NCI-H2107 treated with DMSO at 0.1 percent for 48 hours (cell line): ENCODE results near the gene C19orf47.

Source experiments
- DNase-seq: peaks from one replicate; lab custom pipeline; 2025; ENCODE audit not compliant: unreplicated experiment; lab: John Stamatoyannopoulos, UW

C19orf47 gene

DNA sequence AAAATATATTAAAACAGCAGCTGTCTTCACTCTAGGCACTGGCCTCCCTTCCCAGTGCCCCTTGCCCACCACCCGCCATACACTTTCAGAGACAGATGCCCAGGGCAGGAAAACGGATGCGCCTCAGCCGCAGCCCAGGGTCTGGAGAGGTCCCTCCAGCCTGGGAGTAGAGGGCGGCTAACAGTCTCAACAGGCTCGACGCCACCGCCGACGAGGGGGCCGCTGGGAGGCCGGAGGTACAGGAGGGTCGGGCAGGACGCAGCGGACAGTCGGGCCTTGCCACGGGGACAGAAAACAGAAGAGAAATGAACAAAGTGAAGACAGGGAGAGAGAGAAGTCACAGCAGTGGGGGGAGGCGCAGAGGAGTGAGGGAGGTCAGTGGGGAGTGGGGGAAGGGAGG, 27.1 kb downstream of the C19orf47 start:
- no peak for DNase-seq

DNA sequence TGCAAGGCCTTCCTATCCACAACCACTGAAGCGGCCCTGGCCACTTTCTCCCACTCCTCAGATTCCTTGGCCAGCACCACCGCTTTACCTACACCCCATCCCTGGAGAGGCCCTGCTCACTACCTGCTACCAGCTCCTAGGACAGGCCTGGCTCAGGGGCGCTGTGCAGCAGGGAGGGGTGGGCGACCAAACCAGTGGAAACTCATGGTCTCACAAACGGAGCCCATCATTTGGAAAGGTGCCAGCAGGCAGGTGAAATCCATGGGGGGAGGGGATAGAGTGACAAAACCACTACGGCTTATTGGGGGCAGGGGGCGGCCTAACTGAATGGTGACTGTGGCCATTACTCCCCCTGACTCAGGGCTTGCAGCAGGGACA, 27.6 kb downstream of the C19orf47 start:
- no peak for DNase-seq

DNA sequence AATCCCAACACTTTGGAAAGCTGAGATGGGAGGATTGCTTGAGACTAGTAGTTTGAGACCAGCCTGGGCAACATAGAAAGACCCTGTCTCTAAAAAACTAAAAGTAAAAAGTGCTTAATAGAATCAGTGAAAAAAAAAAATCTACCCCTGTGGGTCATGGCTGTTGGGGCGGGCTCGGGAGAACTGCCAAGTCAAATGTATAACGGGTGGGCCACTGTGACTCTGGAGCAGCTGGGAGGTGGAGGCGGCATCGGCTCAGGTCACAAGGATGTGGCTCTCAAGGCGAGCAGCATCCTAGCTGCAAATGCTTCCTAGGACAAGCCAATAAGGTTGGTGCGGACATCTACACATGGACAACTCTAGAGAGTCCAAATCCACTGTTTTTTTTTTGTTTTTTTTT, 30.9 kb downstream of the C19orf47 start:
- DNase-seq: no peak

DNA sequence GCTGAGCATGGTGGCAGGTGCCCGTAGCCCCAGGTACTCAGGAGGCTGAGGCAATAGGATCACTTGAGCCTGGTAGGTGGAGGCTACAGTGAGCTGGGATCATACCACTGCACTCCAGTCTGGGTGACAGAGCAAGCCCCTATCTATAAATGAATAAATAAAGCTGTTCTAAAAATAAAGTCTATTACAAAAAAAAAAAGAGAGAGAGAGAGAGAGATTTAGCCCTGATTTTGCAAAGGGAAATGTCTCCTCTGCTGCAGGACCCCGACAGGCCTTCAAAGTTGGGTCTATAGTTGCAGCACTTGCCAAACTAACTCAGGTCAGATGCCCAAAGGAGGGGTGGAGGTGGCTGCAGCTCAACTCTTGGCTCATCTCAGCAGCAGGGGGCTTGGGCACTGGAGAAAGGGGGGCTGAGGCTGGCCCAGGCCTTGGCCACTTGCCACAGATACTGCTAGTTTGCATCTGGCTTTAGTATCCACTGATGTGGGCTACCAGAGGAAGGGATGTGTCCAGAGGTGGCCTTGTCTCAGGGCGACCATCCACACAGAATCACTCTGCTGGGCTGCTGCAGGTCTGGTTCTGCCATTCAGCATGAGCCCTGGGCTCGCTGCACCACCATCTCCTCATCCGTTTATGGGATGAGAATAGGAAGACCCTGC, 32.3 kb downstream of the C19orf47 start:
- DNase-seq: no peak

DNA sequence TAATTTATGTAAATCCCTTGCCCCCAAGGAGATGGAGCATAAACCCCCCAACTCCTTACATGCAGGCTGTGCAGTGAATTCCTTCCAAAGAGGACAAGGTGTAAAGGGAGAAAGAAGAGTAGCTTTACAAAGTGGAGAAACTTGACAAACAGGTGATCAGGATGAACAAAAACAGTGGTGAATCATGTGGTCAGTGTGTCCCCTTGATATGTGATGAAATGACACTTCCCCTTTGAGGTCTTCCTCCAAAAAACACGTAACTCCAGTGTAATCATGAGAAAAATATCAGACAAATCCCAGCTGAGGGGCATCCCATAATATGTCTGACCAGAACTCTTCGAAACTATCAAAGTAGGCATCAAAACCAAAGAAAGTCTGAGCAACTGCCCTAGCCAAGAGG, 33.5 kb downstream of the C19orf47 start:
- no peak for DNase-seq

DNA sequence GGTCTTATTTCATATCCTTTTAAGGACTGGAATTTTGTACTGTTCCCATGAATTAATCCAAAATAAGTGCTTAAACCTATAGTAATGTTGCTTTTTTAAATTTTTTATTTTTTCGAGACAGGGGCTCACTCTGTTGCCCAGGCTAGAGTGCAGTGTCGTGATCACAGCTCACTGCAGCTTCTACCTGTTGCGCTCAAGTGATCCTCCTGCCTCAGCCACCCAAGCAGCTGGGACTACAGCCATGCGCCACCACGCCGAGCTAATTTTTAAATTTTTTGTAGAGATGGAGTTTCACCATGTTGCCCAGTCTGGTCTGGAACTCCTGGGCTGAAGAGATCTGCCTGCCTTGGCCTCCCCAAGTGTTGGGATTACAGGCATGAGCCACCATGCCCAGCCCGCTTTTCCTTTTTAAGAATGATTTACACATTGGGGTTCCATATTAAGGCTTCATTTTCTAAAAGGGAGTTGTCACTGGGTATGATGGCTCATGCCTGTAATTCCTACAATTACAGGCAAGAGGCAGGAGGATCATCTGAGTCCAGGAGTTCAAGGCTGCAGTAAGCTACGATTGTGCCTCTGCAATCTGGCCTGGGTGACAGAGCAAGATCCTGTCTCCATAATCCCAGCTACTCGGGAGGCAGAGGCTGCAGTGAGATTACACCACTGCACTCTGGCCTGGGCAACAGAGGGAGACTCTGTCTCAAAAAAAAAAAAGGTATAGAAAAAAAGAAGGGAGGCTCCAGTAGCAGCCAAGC, 34.8 kb downstream of the C19orf47 start:
- DNase-seq: no peak

DNA sequence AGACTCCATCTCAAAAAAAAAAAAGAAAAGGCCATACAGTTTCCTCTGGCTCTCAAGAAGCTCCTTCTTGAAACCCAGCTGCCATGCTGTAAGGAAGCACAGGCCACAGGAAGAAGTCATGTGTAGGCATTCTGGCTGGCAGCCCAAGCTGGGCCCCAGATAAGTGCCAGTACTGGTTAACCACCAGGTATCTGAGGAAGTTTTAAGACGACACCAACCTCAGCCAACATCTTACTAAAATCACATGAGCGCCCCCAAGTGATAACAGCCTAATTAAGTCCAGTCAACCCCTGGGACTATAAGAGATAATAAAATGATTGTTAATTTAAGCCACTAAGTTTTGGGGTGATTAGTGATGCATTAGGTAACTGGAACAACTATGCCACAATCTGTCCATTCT, 35.7 kb downstream of the C19orf47 start:
- no peak for DNase-seq

DNA sequence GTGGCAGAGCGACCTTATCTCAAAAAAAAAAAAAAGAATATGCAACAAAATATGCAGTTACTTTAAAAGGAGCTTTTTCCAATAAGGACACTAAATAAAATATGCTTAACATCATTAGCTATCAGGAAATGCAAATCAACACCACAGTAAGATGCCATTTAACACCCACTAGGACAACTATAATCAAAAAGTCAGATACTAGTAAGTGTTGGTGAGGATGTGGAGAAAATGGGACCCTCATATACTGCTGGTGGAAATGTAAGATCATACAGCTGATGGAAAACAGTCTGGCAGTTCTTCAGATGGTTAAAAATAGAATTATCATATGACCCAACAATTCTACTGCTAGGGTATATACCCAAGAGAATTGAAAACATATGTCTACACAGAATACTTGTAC, 38.5 kb downstream of the C19orf47 start:
- no peak for DNase-seq

DNA sequence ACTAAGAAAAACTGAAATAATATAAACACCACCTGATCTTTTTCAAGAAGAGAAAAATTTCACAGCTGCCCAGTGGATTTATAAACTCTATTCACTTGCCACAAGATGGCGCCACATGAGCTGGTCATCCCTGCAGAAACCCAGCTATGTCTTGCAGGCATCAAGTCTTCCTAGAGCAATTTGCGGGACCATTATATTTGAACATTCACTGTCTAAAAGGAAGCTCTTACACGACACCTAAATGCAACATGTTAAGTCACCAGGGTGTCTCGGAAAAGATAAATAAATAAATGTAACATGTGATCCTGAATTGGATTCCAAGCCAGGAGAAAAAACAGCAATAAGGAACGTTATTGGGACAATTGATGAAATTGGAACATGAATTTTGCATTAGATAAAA, 42.8 kb downstream of the C19orf47 start:
- peak; percentile 37 for DNase-seq

DNA sequence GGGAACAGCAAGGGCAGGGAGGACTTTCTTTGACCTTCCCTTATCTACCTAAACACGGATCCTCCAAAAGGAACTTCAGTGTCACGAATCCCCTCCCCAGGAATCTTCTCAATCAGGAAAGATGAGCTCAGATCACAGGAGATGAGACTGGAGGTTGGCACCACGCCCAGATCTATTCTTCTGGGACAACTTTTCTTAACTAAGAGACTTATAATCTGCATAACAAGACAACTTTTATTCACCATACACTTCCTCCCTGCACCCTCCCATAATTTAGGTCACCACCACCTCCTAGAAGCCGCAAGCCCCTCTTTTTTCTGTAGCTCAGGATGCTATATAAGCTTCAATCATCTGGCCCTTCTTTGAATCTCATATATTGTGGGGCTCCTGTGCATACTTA, 43.9 kb downstream of the C19orf47 start:
- no peak for DNase-seq

DNA sequence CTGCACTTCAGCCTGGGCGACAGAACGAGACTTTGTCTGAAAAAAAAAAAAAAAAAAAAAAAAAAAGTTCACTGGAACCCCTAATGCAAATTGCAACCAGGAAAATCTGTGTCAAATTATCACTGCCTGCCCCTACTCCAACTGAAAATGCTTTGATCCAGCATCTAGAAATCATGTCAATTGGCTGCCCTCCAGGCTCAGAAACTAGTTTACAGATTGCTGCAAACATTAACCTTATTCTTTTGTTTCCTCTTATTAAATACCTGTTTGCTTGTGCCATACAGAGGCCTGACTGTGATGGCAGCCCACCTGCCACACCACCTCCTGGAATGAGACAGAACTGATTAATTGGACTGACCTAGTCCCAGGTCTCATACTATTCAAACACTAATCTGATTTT, 44.4 kb downstream of the C19orf47 start:
- DNase-seq: no peak

DNA sequence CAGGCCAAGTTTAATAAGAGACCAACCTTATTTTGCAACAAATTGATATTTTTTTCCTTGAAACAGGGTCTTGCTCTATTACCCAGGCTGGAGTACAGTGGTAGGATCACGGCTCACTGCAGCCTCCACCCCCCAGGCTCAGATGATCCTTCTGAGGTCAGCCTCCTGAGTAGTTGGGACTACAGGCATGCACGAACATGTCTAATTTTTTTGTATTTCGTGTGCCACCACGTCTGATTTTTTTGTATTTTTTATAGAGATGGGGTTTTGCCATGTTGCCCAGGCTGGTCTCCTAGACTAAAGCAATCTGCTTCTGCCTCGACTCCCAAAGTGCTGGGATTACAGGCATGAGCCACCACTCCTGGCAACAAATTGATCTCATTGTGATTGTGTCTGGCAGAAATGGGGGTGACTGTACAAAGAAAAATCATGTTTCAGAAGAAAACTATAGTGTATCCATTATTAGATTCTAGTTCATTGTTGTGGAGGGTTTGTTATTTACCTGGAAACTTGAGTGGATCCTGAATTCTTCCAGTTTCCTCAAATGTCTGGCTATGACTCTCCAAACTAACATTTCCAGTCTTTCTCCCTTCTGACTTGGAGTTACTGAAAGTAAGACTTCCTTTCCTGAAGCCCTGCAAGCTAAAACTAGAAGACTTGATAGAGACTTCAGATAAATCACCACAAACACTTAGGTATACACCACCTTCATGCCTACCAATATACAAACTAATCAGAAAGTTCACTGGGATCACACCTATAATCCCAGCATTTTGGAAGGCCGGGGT, 45.8 kb downstream of the C19orf47 start:
- DNase-seq: no peak

DNA sequence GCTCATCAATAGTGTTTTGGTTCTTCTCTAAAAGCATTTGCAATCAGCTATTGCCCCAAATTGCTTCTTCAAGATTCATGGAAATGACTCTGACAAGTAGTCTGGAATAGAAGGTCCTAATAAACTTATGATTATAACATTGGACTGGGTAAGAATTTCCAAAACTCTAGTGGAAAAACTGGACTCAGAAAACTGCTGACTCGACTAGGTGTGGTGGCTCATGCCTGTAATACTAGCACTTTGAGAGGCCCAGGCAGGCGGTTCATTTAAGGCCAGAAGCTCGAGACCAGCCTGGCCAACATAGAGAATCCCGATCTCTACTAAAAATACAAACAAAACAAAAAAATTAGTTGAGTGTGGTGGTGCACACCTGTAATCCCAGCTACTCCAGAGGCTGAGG, 47.5 kb downstream of the C19orf47 start:
- DNase-seq: no peak

DNA sequence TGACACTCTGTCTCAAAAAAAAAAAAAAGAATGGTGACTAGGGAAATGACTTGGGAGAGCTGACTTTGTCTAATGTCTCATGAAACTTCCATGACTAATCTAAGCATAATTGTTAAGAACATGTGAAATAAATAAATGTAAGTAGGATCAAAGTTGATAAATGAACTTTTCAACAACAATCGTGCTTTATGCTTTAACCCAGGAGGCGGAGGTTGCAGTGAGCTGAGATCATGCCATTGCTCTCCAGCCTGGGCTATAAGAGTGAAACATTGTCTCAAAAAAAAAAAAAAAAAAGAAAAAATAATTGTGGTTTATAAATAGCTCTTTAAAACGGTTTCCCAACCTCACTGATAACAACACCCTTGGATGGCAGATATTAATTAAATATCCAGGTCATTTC, 50.2 kb downstream of the C19orf47 start:
- no peak for DNase-seq

DNA sequence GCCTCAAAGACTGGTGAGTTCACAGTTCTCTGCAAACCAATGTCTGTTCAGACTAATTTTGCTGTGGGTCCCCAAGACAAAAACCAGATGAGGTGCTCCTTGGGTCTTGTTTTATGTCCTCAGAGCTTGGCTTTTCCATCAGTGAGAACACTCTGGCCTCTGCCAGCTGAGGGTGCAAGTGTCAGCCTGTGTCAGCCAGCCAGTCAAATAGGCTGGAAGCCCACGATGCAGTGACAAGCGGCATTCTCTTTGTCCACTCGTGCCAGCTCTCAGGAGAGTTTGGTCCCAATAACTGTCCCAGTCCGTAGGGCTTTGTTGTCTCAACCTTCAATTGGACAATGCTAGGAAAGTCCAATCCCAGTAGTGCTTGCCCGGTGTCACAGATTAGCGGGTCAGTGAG, 53.6 kb downstream of the C19orf47 start:
- no peak for DNase-seq

DNA sequence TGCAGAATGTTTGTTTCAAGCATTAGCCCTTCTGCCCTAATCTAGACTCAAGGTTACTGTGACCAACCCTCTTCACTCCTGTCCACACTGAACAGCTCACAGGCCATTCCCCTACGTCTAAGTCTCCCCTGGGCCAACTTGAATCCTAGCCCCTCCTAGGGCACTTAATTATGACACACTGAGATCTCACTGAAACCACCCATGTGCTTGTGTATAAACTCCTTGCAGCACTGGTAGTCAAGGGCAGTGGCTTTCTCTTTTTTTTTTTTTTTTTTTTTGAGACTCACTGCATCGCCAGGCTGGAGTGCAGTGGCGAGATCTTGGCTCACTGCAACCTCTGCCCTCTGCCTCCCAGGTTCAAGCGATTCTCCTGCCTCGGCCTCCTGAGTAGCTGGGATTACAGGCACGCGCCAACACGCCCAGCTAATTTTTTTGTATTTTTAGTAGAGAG, 61.2 kb downstream of the C19orf47 start:
- DNase-seq: no peak

DNA sequence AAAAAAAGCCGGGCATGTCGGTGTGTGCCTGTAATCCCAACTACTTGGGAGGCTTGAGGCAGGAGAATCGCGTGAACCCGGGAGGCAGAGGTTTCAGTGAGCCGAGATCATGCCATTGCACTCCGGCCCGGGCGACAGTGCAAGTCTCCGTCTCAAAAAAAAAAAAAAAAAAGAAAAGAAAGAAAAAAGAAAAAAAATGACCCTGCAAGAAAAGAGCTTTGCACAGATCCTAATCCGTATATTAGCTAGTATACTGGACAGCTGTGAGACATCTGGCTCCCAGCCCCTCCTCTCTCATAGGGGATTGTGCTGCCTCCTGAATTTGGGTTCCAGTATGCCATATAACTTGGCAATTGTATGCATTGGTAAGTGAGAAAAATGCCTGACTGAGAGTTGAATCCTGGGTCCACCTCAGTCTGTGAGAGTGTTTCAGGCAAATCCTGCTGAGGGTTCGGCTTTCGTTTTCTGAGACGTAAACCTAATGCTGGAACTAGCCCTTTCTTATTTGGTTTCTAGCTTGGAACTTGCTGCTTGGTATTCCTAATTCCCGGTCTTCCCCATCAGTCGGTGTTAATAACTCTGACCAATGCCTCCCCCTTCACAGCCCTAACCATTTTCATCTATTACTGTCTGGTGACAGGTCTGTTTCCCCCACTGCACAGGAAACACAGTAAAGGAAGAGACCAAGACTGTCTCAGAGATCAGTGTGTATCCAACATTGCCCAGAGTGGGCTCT, 61.8 kb downstream of the C19orf47 start:
- no peak for DNase-seq

DNA sequence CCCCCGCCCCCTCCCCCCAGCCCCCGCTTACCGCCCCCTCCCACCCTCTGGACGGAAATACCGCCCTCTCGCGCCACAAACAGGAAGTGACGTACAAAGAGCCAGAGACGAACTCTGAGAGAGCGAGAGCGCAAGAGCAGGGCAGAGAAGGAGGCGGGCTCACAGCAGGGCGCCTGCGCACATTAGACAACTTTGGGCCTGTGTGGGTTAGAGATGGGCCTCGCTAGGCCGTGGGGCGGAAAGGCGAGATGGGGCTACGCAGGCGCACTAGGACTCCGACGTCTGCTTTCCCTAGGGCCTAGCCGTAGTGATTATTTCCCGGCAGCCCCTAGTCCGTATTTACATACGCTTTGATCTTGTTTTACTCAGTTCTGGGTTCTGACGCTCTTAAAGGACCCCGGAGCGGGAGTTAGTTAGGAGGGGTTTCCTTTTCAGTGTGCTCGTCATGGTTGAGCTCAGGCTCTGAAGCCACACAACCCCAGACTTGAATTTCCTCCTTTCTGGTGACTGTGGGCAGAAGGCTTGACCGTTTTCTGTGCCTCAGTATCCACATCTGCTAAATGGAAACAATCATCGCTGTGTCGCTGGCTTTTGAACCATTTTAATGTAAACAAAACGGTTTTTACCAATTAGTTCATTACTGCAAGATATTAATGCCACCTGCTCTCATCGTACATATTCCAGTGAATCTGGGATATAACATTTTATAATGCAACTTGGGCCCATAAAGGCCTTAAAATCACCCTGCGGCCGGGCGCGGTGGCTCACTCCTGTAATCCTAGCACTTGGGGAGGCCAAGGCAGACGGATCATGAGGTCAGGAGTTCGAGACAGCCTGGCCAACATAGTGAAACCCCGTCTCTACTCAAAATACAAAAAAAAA, 62.6 kb downstream of the C19orf47 start:
- DNase-seq: peak; percentile 99

DNA sequence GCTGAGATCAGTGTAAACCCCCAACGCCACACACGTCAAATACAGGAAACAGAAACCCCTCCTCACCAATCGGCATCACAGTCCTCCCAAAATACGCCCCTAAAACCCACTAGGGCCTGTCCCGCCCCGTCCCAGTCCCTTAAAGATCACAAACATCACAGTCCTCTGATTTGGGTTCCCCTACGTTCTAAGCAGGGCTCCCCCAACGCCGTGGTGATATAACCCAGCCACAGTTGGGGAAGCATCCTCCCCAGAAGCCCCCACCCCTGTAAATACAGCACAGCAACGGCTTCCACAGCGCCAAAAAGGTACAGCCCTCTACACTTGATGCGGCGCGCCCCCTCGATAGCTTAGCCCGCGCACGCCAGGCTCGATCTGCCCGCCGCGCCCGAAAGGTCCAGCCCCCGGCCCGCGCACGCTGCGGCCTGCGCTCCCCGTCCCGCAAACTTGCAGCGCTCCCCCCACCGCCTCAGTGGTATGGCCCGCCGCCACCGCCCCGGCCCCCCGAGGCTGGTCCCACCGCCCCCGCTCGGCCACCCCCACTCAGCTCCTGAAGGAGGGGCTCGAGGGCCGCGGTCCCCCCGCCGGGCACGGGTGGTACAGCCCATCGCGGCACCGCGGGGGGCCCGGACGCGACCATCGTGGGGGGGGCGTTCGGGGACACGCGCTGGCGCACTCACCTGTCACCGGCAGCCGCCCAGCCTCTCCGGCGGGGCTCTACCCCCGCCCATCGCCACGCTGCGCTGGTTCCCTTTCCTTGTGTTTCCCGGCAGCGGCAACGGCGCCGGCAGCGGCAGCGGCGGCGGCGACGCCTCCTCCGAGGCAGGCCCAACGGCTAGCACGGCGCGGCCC, 63.5 kb downstream of the C19orf47 start, which contains the start of gene AKT2:
Gene AKT2 (minus strand): TSS at position 845 of the 852 bp plus-strand sequence. CDS start 20,078 bp downstream, outside the sequence.
- DNase-seq: no peak

DNA sequence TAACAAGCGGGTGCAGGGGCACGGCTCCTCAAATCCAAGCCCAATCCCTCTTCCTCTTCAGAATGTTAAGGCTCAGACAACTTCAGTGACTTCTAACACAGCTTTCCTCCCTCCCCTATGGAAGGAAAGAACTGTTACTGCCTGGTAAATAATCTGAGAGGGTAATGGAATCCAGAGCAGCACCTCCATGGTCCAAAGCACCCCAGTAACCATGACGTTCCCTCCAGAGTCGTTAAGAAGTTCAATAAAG, 64.0 kb downstream of the C19orf47 start:
- no peak for DNase-seq
